ENCODE results near the gene KNSTRN. TPM values are rescaled to one million over a fixed set of nuclear protein-coding genes. Genes with fewer than 3 reads are reported as not detected.

KNSTRN gene
- total and polyA plus RNA-seq, 2 donors (not counting 3 experiments of a cell fraction or from before 2014, with no cell fraction given): 24.4 to 61.4 TPM

GRCh38 chr15:40413036-40413435 is 30.5 kb downstream of the KNSTRN start:
- intact Hi-C loops (cut with micrococcal nuclease) (no loop called here), dilution Hi-C loops (cut with MboI; ENCODE audit: extremely low pct_ligation_motif_present, low sequenced_read_pairs) (no loop called here)
- ChIA-PET POLR2A (no interaction called here), CTCF (interaction anchor here (0.6 kb wide), 1 partner anchor 91 kb away, joined by 3 read pairs; no protein-coding TSS in a partner anchor)
- H3K9me1 ChIP-seq (replicated peaks; ENCODE audit: control insufficient read depth, extremely low read depth, insufficient read depth, low read length): no peaks in the 10 kb centered on the region
- no TSS peak for BruUV-seq (replicated peaks)
- no peak overlapping the region for H3K4me3 ChIP-seq (replicated peaks in 1 of 3; ENCODE audit: insufficient read depth in 1 of 3, low read depth in 1 of 3, low read length in 3 of 3)
- no peak overlapping the region for H3K27ac ChIP-seq (ENCODE audit: insufficient read depth, low read depth, low read length)
- H3K4me2 ChIP-seq (ENCODE audit: insufficient read depth, low read length): no peak overlapping the region
- H3K79me2 ChIP-seq (ENCODE audit: control insufficient read depth, insufficient read depth, low read length): no peaks in the 10 kb centered on the region
- H3K9ac ChIP-seq (replicated peaks; ENCODE audit: extremely low read depth, insufficient read depth, low read length): no peak overlapping the region
- H3K9me3 ChIP-seq (replicated peaks; ENCODE audit: control insufficient read depth, insufficient read depth, low read length): no peaks in the 10 kb centered on the region
- no peak for TF ChIP-seq MYC (IDR thresholded peaks at IDR 0.05; ENCODE audit: low read depth, low read length)
- TF ChIP-seq POLR2A (IDR thresholded peaks at IDR 0.05; ENCODE audit: low read depth, low read length): no peak
- no peak for TF ChIP-seq GATA2 (IDR thresholded peaks at IDR 0.05; ENCODE audit: insufficient read depth, insufficient read length, low read depth, low read length)
- no peaks in the 10 kb centered on the region for H3K4me1 ChIP-seq (ENCODE audit: control insufficient read depth, extremely low read depth, insufficient read depth, low read length)
- H3K27me3 ChIP-seq (ENCODE audit: control insufficient read depth in 2 of 2, insufficient read depth in 2 of 2, low read length in 2 of 2): no peaks in the 10 kb centered on the region
- FAIRE-seq: no peak
- no peaks in the 10 kb centered on the region for H4K20me1 ChIP-seq (replicated peaks; ENCODE audit: control insufficient read depth, extremely low read depth, insufficient read depth, low read length)
- peaks cover 23 to 53% of the 10 kb centered on the region in 2 experiments for H3K36me3 ChIP-seq (ENCODE audit: control insufficient read depth in 2 of 2, extremely low read depth in 1 of 2, insufficient read depth in 2 of 2, low read length in 2 of 2)
- DNase-seq (ENCODE audit: low read depth, low spot score): no peak
- H2AFZ ChIP-seq (ENCODE audit: low read depth, low read length): no peak overlapping the region

- Histone ChIP-seq H3K9me3 (replicated peaks; ENCODE audit: control insufficient read depth, insufficient read depth, low read length) (no peaks in the 10 kb centered on the region), H3K27ac (ENCODE audit: insufficient read depth, low read depth, low read length) (no peak overlapping the region), H3K9me1 (replicated peaks; ENCODE audit: control insufficient read depth, extremely low read depth, insufficient read depth, low read length) (no peaks in the 10 kb centered on the region), H3K79me2 (ENCODE audit: control insufficient read depth, insufficient read depth, low read length) (no peaks in the 10 kb centered on the region), H3K27me3 (ENCODE audit: control insufficient read depth in 2 of 2, insufficient read depth in 2 of 2, low read length in 2 of 2) (no peaks in the 10 kb centered on the region), H3K4me2 (ENCODE audit: insufficient read depth, low read length) (no peak overlapping the region), H4K20me1 (replicated peaks; ENCODE audit: control insufficient read depth, extremely low read depth, insufficient read depth, low read length) (no peaks in the 10 kb centered on the region), H3K4me1 (ENCODE audit: control insufficient read depth, extremely low read depth, insufficient read depth, low read length) (no peaks in the 10 kb centered on the region), H3K36me3 (ENCODE audit: control insufficient read depth in 2 of 2, extremely low read depth in 1 of 2, insufficient read depth in 2 of 2, low read length in 2 of 2) (peaks cover 21 to 50% of the 10 kb centered on the region in 2 experiments), H3K4me3 (replicated peaks in 1 of 3; ENCODE audit: insufficient read depth in 1 of 3, low read depth in 1 of 3, low read length in 3 of 3) (no peak overlapping the region), H3K9ac (replicated peaks; ENCODE audit: extremely low read depth, insufficient read depth, low read length) (no peak overlapping the region), H2AFZ (ENCODE audit: low read depth, low read length) (no peak overlapping the region)
- ChIA-PET CTCF (interaction anchor here (1.0 to 1.7 kb wide), 5 partner anchors 9 to 136 kb away, joined by 3 to 7 read pairs (median 4); partner anchors contain the start of gene IVD), POLR2A (no interaction called here)
- FAIRE-seq: no peak
- DNase-seq (ENCODE audit: low read depth, low spot score): no peak
- no TSS peak for BruUV-seq (replicated peaks)
- TF ChIP-seq MAX (IDR thresholded peaks at IDR 0.05; ENCODE audit: insufficient read depth, insufficient read length): no peak
- TF ChIP-seq FOS (IDR thresholded peaks at IDR 0.05; ENCODE audit: borderline replicate concordance, insufficient read depth, low read length): no peak
- no peak for TF ChIP-seq EZH2 (IDR thresholded peaks at IDR 0.05; ENCODE audit: borderline replicate concordance, low read depth, low read length, severe bottlenecking)
- TF ChIP-seq JUN (IDR thresholded peaks at IDR 0.05; ENCODE audit: borderline replicate concordance, insufficient read depth, insufficient read length, low read depth): no peak
- TF ChIP-seq POLR2AphosphoS5 (IDR thresholded peaks at IDR 0.05; ENCODE audit: insufficient read depth, low read depth, low read length): no peak
- no peak for TF ChIP-seq CTCF (IDR thresholded peaks at IDR 0.05; ENCODE audit: extremely low read depth in 1 of 2, insufficient read depth in 1 of 2, low read depth in 1 of 2, low read length in 2 of 2)
- no peak for TF ChIP-seq MYC (IDR thresholded peaks at IDR 0.05; ENCODE audit: low read depth, low read length)
- TF ChIP-seq GATA2 (IDR thresholded peaks at IDR 0.05; ENCODE audit: insufficient read depth, insufficient read length, low read depth, low read length): no peak
- TF ChIP-seq POLR2A (IDR thresholded peaks at IDR 0.05; ENCODE audit: low read depth, low read length): no peak
- dilution Hi-C loops (cut with MboI; ENCODE audit: extremely low pct_ligation_motif_present, low sequenced_read_pairs) (no loop called here), intact Hi-C loops (cut with micrococcal nuclease) (no loop called here)
Observed at GRCh38 chr15:40414816-40415215, 32.3 kb downstream of the KNSTRN start.
